ENCODE measurements around the gene PARP11. TPM values are rescaled to one million over a fixed set of nuclear protein-coding genes. Genes with fewer than 3 reads are reported as not detected.

Gene PARP11
- total RNA-seq, 3 donors from 2014 or later (not counting 1 experiment from before 2014, with no cell fraction given): 18.8 to 27.3 (median 24.7) TPM

GRCh38 chr12:3827301-3828000, 45.7 kb downstream of the PARP11 start:
- Histone ChIP-seq H3K4me3 (ENCODE audit: low read length) (no peak overlapping the region), H3K9me3 (ENCODE audit: control insufficient read depth, insufficient read depth, low read length) (no peaks in the 10 kb centered on the region), H3K36me3 (ENCODE audit: control insufficient read depth, insufficient read depth, low read length) (peaks cover 24% of the 10 kb centered on the region), H3K27me3 (ENCODE audit: control insufficient read depth, insufficient read depth, low read length) (no peaks in the 10 kb centered on the region), H3K27ac (ENCODE audit: low read length) (no peak overlapping the region), H3K4me1 (ENCODE audit: control insufficient read depth, insufficient read depth, low read length) (no peaks in the 10 kb centered on the region)
- DNase-seq (no peak), ATAC-seq (no peak)
- Mint-ChIP-seq H3K4me3 (no peak overlapping the region), H3K9me3 (no peaks in the 10 kb centered on the region), H3K27ac (no peak overlapping the region), H3K36me3 (peaks cover 9% of the 10 kb centered on the region), H3K4me1 (no peaks in the 10 kb centered on the region), H3K27me3 (ENCODE audit: low read depth in 2 of 2) (no peaks in the 10 kb centered on the region)
- 84% methylated on average over 2 of the region's 3 CpGs for WGBS (ENCODE audit: insufficient coverage)
- TF ChIP-seq CTCF (IDR thresholded peaks at IDR 0.05): no peak
- intact Hi-C loops (cut with micrococcal nuclease): no loop called here

GRCh38 chr12:3821441-3821840, 51.8 kb downstream of the PARP11 start:
- Histone ChIP-seq H3K4me1 (ENCODE audit: control insufficient read depth, insufficient read depth, low read length) (no peaks in the 10 kb centered on the region), H3K36me3 (ENCODE audit: control insufficient read depth, insufficient read depth, low read length) (peaks cover 31% of the 10 kb centered on the region), H3K4me3 (ENCODE audit: low read length) (no peak overlapping the region), H3K27me3 (ENCODE audit: control insufficient read depth, insufficient read depth, low read length) (no peaks in the 10 kb centered on the region), H3K27ac (ENCODE audit: low read length) (no peak overlapping the region), H3K9me3 (ENCODE audit: control insufficient read depth, insufficient read depth, low read length) (no peaks in the 10 kb centered on the region)
- ATAC-seq (no peak), DNase-seq (no peak)
- no peak for TF ChIP-seq CTCF (IDR thresholded peaks at IDR 0.05)
- no peak overlapping the region for H3K4me3 Mint-ChIP-seq
- peaks cover 9% of the 10 kb centered on the region for H3K36me3 Mint-ChIP-seq
- H3K9me3 Mint-ChIP-seq: no peaks in the 10 kb centered on the region
- no CpG with 5 or more reads among the region's 1 CpG for WGBS (ENCODE audit: insufficient coverage)
- H3K27ac Mint-ChIP-seq: no peak overlapping the region
- no peaks in the 10 kb centered on the region for H3K4me1 Mint-ChIP-seq
- H3K27me3 Mint-ChIP-seq (ENCODE audit: low read depth in 2 of 2): no peaks in the 10 kb centered on the region
- intact Hi-C loops (cut with micrococcal nuclease): no loop called here

- ATAC-seq (no peak), DNase-seq (no peak)
- Histone ChIP-seq H3K4me1 (ENCODE audit: control insufficient read depth, insufficient read depth, low read length) (no peaks in the 10 kb centered on the region), H3K36me3 (ENCODE audit: control insufficient read depth, insufficient read depth, low read length) (peaks cover 22% of the 10 kb centered on the region), H3K27me3 (ENCODE audit: control insufficient read depth, insufficient read depth, low read length) (no peaks in the 10 kb centered on the region), H3K9me3 (ENCODE audit: control insufficient read depth, insufficient read depth, low read length) (no peaks in the 10 kb centered on the region), H3K4me3 (ENCODE audit: low read length) (no peak overlapping the region), H3K27ac (ENCODE audit: low read length) (no peak overlapping the region)
- H3K4me3 Mint-ChIP-seq: no peak overlapping the region
- WGBS (ENCODE audit: insufficient coverage): 93% methylated on average over 2 of the region's 3 CpGs
- H3K4me1 Mint-ChIP-seq: no peaks in the 10 kb centered on the region
- TF ChIP-seq CTCF (IDR thresholded peaks at IDR 0.05): no peak
- H3K36me3 Mint-ChIP-seq: peaks cover 2% of the 10 kb centered on the region
- H3K27ac Mint-ChIP-seq: no peak overlapping the region
- intact Hi-C loops (cut with micrococcal nuclease): no loop called here
- no peaks in the 10 kb centered on the region for H3K27me3 Mint-ChIP-seq (ENCODE audit: low read depth in 2 of 2)
- H3K9me3 Mint-ChIP-seq: no peaks in the 10 kb centered on the region
These were observed 53.1 kb downstream of the PARP11 start for GRCh38 chr12:3820122-3820521.

GRCh38 chr12:3816266-3816665, 56.9 kb downstream of the PARP11 start:
- no peaks in the 10 kb centered on the region for H3K36me3 Mint-ChIP-seq
- 100% methylated on average over 2 of the region's 2 CpGs for WGBS (ENCODE audit: insufficient coverage)
- Histone ChIP-seq H3K36me3 (ENCODE audit: control insufficient read depth, insufficient read depth, low read length) (peaks cover 29% of the 10 kb centered on the region), H3K9me3 (ENCODE audit: control insufficient read depth, insufficient read depth, low read length) (no peaks in the 10 kb centered on the region), H3K4me1 (ENCODE audit: control insufficient read depth, insufficient read depth, low read length) (no peaks in the 10 kb centered on the region), H3K27ac (ENCODE audit: low read length) (no peak overlapping the region), H3K27me3 (ENCODE audit: control insufficient read depth, insufficient read depth, low read length) (no peaks in the 10 kb centered on the region), H3K4me3 (ENCODE audit: low read length) (no peak overlapping the region)
- no peaks in the 10 kb centered on the region for H3K27me3 Mint-ChIP-seq (ENCODE audit: low read depth in 2 of 2)
- intact Hi-C loops (cut with micrococcal nuclease): no loop called here
- no peak overlapping the region for H3K4me3 Mint-ChIP-seq
- H3K9me3 Mint-ChIP-seq: no peaks in the 10 kb centered on the region
- ATAC-seq (no peak), DNase-seq (no peak)
- no peaks in the 10 kb centered on the region for H3K4me1 Mint-ChIP-seq
- no peak for TF ChIP-seq CTCF (IDR thresholded peaks at IDR 0.05)
- no peak overlapping the region for H3K27ac Mint-ChIP-seq
